ENCODE results near the gene RHOA. TPM values are rescaled to one million over a fixed set of nuclear protein-coding genes. Genes with fewer than 3 reads are reported as not detected.
"Not testable (repeated sequence)": the region's sequence is repeated elsewhere in the genome, so short reads cannot be mapped to it uniquely, and the experiment has no call there.

The RHOA gene
- total RNA-seq, 1 experiment from 2014 or later: 497 TPM

DNA sequence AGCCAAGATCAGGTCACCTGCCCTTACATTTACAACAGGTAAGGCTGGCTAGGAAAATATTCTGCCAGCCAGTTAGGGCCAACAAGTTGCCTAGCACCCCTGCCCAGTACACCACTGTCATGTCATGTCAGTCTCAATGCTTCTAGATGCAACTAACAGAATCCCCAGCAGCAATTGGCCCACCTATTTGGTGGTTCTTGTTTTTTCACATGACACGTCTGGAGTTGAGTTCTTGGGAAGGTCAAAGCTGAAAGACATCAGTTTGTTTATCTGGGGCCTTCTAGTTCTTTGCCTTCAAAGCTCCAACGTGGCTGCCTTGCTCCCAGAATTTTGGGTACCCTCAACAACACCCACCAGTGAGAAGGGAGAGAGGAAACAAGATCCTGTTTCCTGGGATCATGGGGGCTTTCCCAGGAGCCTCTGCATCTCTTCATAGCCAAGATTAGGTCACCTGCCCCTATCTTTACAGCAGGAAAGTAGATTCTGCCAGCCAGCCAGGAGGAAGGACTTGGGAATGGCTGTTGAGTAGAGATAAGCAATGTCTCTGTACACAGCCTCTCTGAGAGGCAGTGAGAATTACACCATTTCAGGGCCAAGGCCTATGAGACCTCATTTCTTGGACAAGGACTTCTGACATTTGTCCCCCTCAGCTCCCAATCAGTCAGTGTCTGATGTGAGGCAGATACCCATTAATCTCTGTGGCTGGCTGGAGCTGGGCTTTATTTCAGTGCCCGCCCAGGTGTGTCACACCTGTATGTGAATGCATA lies 62.2 kb downstream of the RHOA start (continued):
- TF ChIP-seq, protein P1, sequence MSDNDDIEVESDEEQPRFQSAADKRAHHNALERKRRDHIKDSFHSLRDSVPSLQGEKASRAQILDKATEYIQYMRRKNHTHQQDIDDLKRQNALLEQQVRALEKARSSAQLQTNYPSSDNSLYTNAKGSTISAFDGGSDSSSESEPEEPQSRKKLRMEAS (IDR thresholded peaks at IDR 0.05): no peak
- TF ChIP-seq ZNF274 (IDR thresholded peaks at IDR 0.05; ENCODE audit: low read depth, low read length) (no peak), EZH2phosphoT487 (IDR thresholded peaks at IDR 0.05; ENCODE audit: borderline replicate concordance) (no peak), CEBPB (IDR thresholded peaks at IDR 0.05; ENCODE audit: low read depth) (no peak), EGR1 (IDR thresholded peaks at IDR 0.05; ENCODE audit: low read depth) (no peak), YY1 (IDR thresholded peaks at IDR 0.05; ENCODE audit: extremely low read depth, insufficient replicate concordance, low read depth, low read length) (no peak), CBX3 (IDR thresholded peaks at IDR 0.05; ENCODE audit: low read depth) (no peak), EZH2 (IDR thresholded peaks at IDR 0.05) (no peak)

DNA sequence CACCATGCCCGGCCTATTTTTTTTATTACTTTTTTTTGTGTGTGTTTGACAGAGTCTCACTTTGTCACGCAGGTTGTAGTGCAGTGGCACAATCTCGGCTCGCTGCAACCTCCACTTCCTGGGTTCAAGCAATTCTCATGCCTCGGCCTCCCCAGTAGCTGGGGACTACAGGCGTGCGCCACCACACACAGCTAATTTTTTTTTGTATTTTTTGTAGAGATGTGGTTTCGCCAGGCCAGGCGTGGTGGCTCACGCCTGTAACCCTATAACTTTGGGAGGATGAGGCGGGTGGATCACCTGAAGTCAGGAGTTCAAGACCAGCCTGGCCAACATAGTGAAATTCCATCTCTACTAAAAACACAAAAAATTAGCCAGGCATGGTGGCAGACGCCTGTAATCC lies 63.4 kb downstream of the RHOA start:
- H3K4me1 ChIP-seq (ENCODE audit: control insufficient read depth in 1 of 2, insufficient read depth in 2 of 2, low read length in 2 of 2): peaks cover 7 to 34% of the 10 kb centered on the region in 2 experiments
- H3K4me2 ChIP-seq (ENCODE audit: low read length); H3K9ac ChIP-seq (ENCODE audit: low read length); H3K9me2 ChIP-seq (ENCODE audit: insufficient read depth); H3K79me2 ChIP-seq (ENCODE audit: insufficient read depth, low read length); H3K36me3 ChIP-seq (ENCODE audit: control insufficient read depth in 1 of 2, insufficient read depth in 2 of 2, low read length in 2 of 2); BruUV-seq (replicated peaks); H3K27ac ChIP-seq (ENCODE audit: low read depth, low read length); H3K27me3 ChIP-seq (ENCODE audit: insufficient read depth, low read length); H3K9me3 ChIP-seq (ENCODE audit: control insufficient read depth in 1 of 2, insufficient read depth in 1 of 2, low read depth in 1 of 2, low read length in 2 of 2); H2AFZ ChIP-seq (ENCODE audit: low read depth, low read length, poor library complexity, severe bottlenecking); intact Hi-C loops (cut with micrococcal nuclease); POLR2A ChIA-PET; ATAC-seq; DNase-seq (ENCODE audit: low read depth, low spot score); H3K4me3 ChIP-seq (replicated peaks in 1 of 2; ENCODE audit: low read depth in 1 of 2, low read length in 2 of 2); H4K20me1 ChIP-seq (ENCODE audit: insufficient read depth): not testable (repeated sequence)
- ChIA-PET CTCF (interaction anchor here (1.2 to 1.8 kb wide), 2 partner anchors 8 to 101 kb away, joined by 3 to 5 read pairs; partner anchors contain the start of gene USP4), RAD21 (ENCODE audit: low non-redundant PET in 1 of 2, low total read pairs in 2 of 2, uncharacterized antibody in 2 of 2, unreplicated experiment in 2 of 2) (interaction anchor here in 1 of 2 experiments (0.6 kb wide), 1 partner anchor 27 kb away, joined by 8 read pairs; no protein-coding TSS in a partner anchor)
